Nephron progenitor cell (in vitro differentiated cells): Measurements from ENCODE around the gene FOXP1.

Experiments used
- DNase-seq: peaks from one replicate; pipeline ENCODE4 v3.0.0; 2021
- H3K27ac Mint-ChIP-seq: 2 replicates; pipeline ENCODE4 v1.8.0; 2021; ENCODE audit warnings: mild to moderate bottlenecking, moderate library complexity, mixed read lengths
- H3K27me3 Mint-ChIP-seq: 2 replicates; pipeline ENCODE4 v1.8.0; 2021; ENCODE audit warnings: mild to moderate bottlenecking, low read depth, mixed read lengths; ENCODE audit not compliant: poor library complexity
- H3K36me3 Mint-ChIP-seq: 2 replicates; pipeline ENCODE4 v1.8.0; 2021; ENCODE audit warnings: low read depth, mixed read lengths
- H3K4me1 Mint-ChIP-seq: 2 replicates; pipeline ENCODE4 v1.8.0; 2021; ENCODE audit warnings: mixed read lengths
- H3K4me3 Mint-ChIP-seq: 2 replicates; pipeline ENCODE4 v1.8.0; 2021; ENCODE audit warnings: mild to moderate bottlenecking, moderate library complexity, mixed read lengths
- H3K9me3 Mint-ChIP-seq: 2 replicates; pipeline ENCODE4 v1.8.0; 2021; ENCODE audit warnings: mild to moderate bottlenecking, moderate library complexity, mixed read lengths
- TF ChIP-seq, protein P1 (sequence below): fragments of 200-600 bp; sonication (generic); IDR thresholded peaks from 2 replicates; pipeline ENCODE4 v1.5.0; 2021; ENCODE audit warnings: antibody characterized with exemption

FOXP1 gene

DNA sequence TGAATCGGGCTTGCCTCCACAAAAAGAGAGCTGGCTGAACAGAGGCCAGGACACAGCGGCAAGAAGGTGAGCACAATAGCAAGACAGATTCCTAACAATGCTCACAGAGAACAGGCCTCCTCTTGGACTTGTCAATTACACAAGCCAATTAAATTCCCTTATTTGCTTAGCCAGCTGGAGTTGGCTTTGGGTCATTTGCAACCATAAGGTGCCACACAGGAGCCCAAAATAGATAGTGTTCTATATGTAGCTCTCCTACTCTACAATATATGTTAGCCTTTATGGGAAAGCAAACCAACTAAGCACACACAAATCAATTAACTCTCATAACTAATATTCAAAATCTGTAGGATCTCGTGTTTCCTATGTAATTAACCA is 335.6 kb downstream of the FOXP1 start:
- H3K9me3 Mint-ChIP-seq, result no peaks in the 10 kb centered on the region
- peaks cover 14% of the 10 kb centered on the region for H3K36me3 Mint-ChIP-seq
- peaks cover 64% of the 10 kb centered on the region for H3K4me1 Mint-ChIP-seq
- TF ChIP-seq, protein P1, sequence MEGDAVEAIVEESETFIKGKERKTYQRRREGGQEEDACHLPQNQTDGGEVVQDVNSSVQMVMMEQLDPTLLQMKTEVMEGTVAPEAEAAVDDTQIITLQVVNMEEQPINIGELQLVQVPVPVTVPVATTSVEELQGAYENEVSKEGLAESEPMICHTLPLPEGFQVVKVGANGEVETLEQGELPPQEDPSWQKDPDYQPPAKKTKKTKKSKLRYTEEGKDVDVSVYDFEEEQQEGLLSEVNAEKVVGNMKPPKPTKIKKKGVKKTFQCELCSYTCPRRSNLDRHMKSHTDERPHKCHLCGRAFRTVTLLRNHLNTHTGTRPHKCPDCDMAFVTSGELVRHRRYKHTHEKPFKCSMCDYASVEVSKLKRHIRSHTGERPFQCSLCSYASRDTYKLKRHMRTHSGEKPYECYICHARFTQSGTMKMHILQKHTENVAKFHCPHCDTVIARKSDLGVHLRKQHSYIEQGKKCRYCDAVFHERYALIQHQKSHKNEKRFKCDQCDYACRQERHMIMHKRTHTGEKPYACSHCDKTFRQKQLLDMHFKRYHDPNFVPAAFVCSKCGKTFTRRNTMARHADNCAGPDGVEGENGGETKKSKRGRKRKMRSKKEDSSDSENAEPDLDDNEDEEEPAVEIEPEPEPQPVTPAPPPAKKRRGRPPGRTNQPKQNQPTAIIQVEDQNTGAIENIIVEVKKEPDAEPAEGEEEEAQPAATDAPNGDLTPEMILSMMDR, result no peak
- DNase-seq, result no peak
- peak overlapping the region; percentile 91 for H3K27ac Mint-ChIP-seq
- H3K4me3 Mint-ChIP-seq, result no peak overlapping the region
- peaks cover 2% of the 10 kb centered on the region for H3K27me3 Mint-ChIP-seq

GRCh38 chr3:71247221-71247957 is 336.1 kb downstream of the FOXP1 start:
- Mint-ChIP-seq H3K27me3 (peaks cover 2% of the 10 kb centered on the region), H3K9me3 (no peaks in the 10 kb centered on the region), H3K4me1 (peaks cover 70% of the 10 kb centered on the region), H3K4me3 (peak overlapping the region; percentile 71), H3K36me3 (peaks cover 11% of the 10 kb centered on the region), H3K27ac (peak overlapping the region; percentile 91)
- TF ChIP-seq, protein P1, result no peak
- peak; percentile 23 for DNase-seq

GRCh38 chr3:71245971-71246880 is 337.3 kb downstream of the FOXP1 start:
- peaks cover 79% of the 10 kb centered on the region for H3K4me1 Mint-ChIP-seq
- no peaks in the 10 kb centered on the region for H3K9me3 Mint-ChIP-seq
- no peaks in the 10 kb centered on the region for H3K27me3 Mint-ChIP-seq
- peak overlapping the region; percentile 91 for H3K27ac Mint-ChIP-seq
- TF ChIP-seq, protein P1, result no peak
- peaks cover 2% of the 10 kb centered on the region for H3K36me3 Mint-ChIP-seq
- peak; percentile 10 for DNase-seq
- H3K4me3 Mint-ChIP-seq, result peak overlapping the region; percentile 71

DNA sequence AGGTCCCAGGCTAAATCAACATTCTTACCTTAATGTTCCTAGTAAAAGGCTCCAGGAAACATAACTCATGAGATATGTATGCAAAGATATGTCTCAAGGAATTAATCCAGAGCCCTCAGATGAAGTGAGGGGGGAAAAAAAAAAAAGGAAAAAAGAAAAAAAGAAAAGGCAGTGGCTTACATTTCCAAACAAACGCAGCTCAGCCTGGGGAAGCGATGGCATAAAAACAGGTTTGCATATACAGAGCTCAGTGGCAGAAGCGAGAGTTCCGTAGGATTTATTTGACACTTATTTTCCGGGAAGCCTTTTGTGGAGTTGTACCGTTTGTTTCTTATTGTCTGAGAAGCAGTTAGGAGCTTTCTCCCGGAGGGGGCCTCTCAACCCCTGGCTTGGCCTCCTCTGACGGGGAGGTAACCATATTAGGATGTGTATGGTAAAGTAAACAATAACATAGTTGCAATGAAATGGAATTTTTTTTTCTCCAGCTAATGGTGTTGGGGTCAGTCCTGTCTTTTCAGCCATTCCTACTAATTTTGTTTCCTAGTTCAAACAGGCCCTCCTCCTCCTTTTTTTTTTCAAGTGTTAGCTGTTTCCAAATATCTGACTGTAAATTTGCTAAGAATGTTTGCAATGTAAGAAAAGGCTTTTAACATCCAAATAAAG is 338.6 kb downstream of the FOXP1 start:
- TF ChIP-seq, protein P1, result no peak
- H3K36me3 Mint-ChIP-seq, result peaks cover 4% of the 10 kb centered on the region
- peak overlapping the region; percentile 85 for H3K4me3 Mint-ChIP-seq
- H3K27me3 Mint-ChIP-seq, result no peaks in the 10 kb centered on the region
- peaks cover 3% of the 10 kb centered on the region for H3K9me3 Mint-ChIP-seq
- H3K4me1 Mint-ChIP-seq, result peaks cover 87% of the 10 kb centered on the region
- H3K27ac Mint-ChIP-seq, result peak overlapping the region; percentile 91
- peak; percentile 16 for DNase-seq

DNA sequence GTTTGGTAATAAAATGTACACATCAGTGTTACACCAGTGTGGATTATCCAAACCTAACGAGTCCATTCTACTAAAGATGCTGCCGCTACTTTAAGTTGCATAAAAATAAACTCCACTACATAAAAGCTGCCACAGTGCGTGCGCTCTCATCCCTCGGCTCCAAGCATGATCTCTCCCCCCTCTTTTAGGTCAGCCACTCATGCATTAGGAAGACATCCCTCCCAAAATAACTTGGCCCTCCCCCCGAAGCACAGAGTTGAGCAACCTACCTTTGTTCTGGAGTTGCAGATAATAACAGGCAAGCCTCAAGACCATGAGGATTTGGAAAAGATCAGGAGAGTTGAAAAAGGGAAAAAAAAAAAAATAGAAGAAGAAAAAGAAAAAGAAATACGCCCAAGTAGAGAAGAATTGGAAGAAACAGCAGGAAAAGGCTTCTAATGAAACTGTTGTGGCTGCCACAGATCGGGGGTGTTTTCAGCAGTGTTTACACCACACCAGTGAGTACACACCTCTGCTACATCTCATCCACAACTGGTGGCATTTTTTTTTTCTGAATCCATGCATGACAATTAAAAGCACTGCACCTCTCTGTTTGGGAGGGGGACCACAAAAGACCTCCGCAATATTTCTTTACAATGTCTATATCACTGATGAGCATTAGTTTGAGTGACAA is 339.2 kb downstream of the FOXP1 start:
- Mint-ChIP-seq H3K4me1 (peaks cover 89% of the 10 kb centered on the region), H3K9me3 (peaks cover 7% of the 10 kb centered on the region), H3K27ac (peak overlapping the region; percentile 91), H3K4me3 (peak overlapping the region; percentile 85), H3K27me3 (no peaks in the 10 kb centered on the region), H3K36me3 (peaks cover 9% of the 10 kb centered on the region)
- TF ChIP-seq, protein P1, result no peak
- no peak for DNase-seq
